K562 (cell line): Measurements from ENCODE around the gene TIGD1. TPM values are rescaled to one million over a fixed set of nuclear protein-coding genes. Genes with fewer than 3 reads are reported as not detected.

Experiments used
- polyA plus RNA-seq, 8 experiments: library from polyadenylated mRNA; depleted of rRNA in 4 of 8; stranded (reverse) in 5 of 8; unstranded in 3 of 8; fragments of >200 nt; fragmentation: Nextera tagmentation in 2 of 8; fragmentation: Illumina TruSeq in 1 of 8; extraction: Ambion mirVana in 2 of 8; extraction: Trizol in 1 of 8; gene quantifications; 2 replicates each; pipeline versions ENCODE4 v1.2.1 to v1.2.3, GENCODE V29; 2011 to 2014; ENCODE audit warnings: inconsistent platforms in 1 of 8, missing spikeins in 1 of 8
- total RNA-seq, 7 experiments: library from RNA; depleted of rRNA in 6 of 7; stranded (reverse); fragments of >200 nt in 6 of 7; fragmentation: Illumina TruSeq in 2 of 7; extraction: Trizol in 2 of 7; gene quantifications; 2 replicates each; pipeline versions ENCODE4 v1.2.1 to v1.2.3, GENCODE V29; 2011 to 2021; ENCODE audit warnings: low replicate concordance in 1 of 7
- TF ChIP-seq, protein P1 (sequence below): fragments of 450-650 bp; IDR thresholded peaks from 2 replicates; pipeline ENCODE4 v1.6.1; 2016; ENCODE audit warnings: mild to moderate bottlenecking, moderate library complexity

Gene TIGD1
- total and polyA plus RNA-seq, 9 of the 15 experiments (the other 6 are each of a cell fraction or from before 2014, with no cell fraction given), result 2.0 to 10.1 (median 6.6) TPM

DNA sequence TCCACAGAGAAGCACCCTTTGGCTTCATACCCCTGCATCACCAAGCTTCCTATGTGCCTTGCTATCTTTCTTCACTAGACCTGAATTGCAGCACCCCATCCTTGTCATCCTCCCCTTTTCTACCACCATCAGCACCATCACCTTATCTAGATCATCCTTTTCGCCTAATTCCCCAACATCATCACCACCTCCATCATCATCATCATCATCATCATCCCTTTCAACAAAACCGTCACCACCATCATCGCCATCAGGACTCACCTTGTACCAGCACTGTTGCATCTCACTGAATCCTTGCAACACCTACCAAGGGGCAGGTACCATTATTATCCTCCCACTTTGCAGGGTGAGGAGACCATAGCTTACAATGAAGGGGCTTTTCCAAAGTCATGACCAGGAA lies 51.9 kb downstream of the TIGD1 start (continued):
- TF ChIP-seq, protein P1, sequence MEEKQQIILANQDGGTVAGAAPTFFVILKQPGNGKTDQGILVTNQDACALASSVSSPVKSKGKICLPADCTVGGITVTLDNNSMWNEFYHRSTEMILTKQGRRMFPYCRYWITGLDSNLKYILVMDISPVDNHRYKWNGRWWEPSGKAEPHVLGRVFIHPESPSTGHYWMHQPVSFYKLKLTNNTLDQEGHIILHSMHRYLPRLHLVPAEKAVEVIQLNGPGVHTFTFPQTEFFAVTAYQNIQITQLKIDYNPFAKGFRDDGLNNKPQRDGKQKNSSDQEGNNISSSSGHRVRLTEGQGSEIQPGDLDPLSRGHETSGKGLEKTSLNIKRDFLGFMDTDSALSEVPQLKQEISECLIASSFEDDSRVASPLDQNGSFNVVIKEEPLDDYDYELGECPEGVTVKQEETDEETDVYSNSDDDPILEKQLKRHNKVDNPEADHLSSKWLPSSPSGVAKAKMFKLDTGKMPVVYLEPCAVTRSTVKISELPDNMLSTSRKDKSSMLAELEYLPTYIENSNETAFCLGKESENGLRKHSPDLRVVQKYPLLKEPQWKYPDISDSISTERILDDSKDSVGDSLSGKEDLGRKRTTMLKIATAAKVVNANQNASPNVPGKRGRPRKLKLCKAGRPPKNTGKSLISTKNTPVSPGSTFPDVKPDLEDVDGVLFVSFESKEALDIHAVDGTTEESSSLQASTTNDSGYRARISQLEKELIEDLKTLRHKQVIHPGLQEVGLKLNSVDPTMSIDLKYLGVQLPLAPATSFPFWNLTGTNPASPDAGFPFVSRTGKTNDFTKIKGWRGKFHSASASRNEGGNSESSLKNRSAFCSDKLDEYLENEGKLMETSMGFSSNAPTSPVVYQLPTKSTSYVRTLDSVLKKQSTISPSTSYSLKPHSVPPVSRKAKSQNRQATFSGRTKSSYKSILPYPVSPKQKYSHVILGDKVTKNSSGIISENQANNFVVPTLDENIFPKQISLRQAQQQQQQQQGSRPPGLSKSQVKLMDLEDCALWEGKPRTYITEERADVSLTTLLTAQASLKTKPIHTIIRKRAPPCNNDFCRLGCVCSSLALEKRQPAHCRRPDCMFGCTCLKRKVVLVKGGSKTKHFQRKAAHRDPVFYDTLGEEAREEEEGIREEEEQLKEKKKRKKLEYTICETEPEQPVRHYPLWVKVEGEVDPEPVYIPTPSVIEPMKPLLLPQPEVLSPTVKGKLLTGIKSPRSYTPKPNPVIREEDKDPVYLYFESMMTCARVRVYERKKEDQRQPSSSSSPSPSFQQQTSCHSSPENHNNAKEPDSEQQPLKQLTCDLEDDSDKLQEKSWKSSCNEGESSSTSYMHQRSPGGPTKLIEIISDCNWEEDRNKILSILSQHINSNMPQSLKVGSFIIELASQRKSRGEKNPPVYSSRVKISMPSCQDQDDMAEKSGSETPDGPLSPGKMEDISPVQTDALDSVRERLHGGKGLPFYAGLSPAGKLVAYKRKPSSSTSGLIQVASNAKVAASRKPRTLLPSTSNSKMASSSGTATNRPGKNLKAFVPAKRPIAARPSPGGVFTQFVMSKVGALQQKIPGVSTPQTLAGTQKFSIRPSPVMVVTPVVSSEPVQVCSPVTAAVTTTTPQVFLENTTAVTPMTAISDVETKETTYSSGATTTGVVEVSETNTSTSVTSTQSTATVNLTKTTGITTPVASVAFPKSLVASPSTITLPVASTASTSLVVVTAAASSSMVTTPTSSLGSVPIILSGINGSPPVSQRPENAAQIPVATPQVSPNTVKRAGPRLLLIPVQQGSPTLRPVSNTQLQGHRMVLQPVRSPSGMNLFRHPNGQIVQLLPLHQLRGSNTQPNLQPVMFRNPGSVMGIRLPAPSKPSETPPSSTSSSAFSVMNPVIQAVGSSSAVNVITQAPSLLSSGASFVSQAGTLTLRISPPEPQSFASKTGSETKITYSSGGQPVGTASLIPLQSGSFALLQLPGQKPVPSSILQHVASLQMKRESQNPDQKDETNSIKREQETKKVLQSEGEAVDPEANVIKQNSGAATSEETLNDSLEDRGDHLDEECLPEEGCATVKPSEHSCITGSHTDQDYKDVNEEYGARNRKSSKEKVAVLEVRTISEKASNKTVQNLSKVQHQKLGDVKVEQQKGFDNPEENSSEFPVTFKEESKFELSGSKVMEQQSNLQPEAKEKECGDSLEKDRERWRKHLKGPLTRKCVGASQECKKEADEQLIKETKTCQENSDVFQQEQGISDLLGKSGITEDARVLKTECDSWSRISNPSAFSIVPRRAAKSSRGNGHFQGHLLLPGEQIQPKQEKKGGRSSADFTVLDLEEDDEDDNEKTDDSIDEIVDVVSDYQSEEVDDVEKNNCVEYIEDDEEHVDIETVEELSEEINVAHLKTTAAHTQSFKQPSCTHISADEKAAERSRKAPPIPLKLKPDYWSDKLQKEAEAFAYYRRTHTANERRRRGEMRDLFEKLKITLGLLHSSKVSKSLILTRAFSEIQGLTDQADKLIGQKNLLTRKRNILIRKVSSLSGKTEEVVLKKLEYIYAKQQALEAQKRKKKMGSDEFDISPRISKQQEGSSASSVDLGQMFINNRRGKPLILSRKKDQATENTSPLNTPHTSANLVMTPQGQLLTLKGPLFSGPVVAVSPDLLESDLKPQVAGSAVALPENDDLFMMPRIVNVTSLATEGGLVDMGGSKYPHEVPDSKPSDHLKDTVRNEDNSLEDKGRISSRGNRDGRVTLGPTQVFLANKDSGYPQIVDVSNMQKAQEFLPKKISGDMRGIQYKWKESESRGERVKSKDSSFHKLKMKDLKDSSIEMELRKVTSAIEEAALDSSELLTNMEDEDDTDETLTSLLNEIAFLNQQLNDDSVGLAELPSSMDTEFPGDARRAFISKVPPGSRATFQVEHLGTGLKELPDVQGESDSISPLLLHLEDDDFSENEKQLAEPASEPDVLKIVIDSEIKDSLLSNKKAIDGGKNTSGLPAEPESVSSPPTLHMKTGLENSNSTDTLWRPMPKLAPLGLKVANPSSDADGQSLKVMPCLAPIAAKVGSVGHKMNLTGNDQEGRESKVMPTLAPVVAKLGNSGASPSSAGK, result no peak
- TF ChIP-seq, all 486 proteins: peak for 0

Other genes with a start within 250 kb of the TIGD1 start
Only the 7 nearest of the 11 such genes appear.
- not detected in 2 replicates for gene ALPI, start 94.4 kb downstream of the TIGD1 start, total RNA-seq (2014; rRNA removed)
- gene ALPI, start 94.4 kb downstream of the TIGD1 start, total RNA-seq (2014; rRNA removed; fragmentation: Illumina TruSeq; extraction: Trizol), result not detected in 2 replicates
- not detected in 2 replicates for gene ALPI, start 94.4 kb downstream of the TIGD1 start, total RNA-seq (2015; rRNA removed; fragmentation: Illumina TruSeq; extraction: Trizol)
- not detected in 2 replicates for gene ALPI, start 94.4 kb downstream of the TIGD1 start, total RNA-seq (2021)
- gene ALPI, start 94.4 kb downstream of the TIGD1 start, polyA plus RNA-seq (2011; rRNA removed), result not detected in 2 replicates
- not detected in 2 replicates for gene ALPI, start 94.4 kb downstream of the TIGD1 start, polyA plus RNA-seq (2014; fragmentation: Illumina TruSeq; extraction: Trizol)
- not detected for gene ALPI, start 94.4 kb downstream of the TIGD1 start, polyA plus RNA-seq (2014; fragmentation: Nextera tagmentation; extraction: Ambion mirVana)
- gene ALPI, start 94.4 kb downstream of the TIGD1 start, polyA plus RNA-seq (2014; rRNA removed), result not detected in 2 replicates
- not detected in 2 replicates for gene ECEL1, start 62.7 kb downstream of the TIGD1 start, total RNA-seq (2014; rRNA removed)
- gene ECEL1, start 62.7 kb downstream of the TIGD1 start, total RNA-seq (2014; rRNA removed; fragmentation: Illumina TruSeq; extraction: Trizol), result not detected in 2 replicates
- not detected in 2 replicates for gene ECEL1, start 62.7 kb downstream of the TIGD1 start, total RNA-seq (2015; rRNA removed; fragmentation: Illumina TruSeq; extraction: Trizol)
- 0.09 TPM in 1 of 2 replicates, not detected in the other for gene ECEL1, start 62.7 kb downstream of the TIGD1 start, total RNA-seq (2021)
- not detected in 2 replicates for gene ECEL1, start 62.7 kb downstream of the TIGD1 start, polyA plus RNA-seq (2011; rRNA removed)
- gene ECEL1, start 62.7 kb downstream of the TIGD1 start, polyA plus RNA-seq (2014; fragmentation: Illumina TruSeq; extraction: Trizol), result not detected in 2 replicates
- gene ECEL1, start 62.7 kb downstream of the TIGD1 start, polyA plus RNA-seq (2014; fragmentation: Nextera tagmentation; extraction: Ambion mirVana), result not detected
- not detected in 2 replicates for gene ECEL1, start 62.7 kb downstream of the TIGD1 start, polyA plus RNA-seq (2014; rRNA removed)
- gene PRSS56, start 30.2 kb downstream of the TIGD1 start, total RNA-seq (2014; rRNA removed), result not detected in 2 replicates
- not detected in 2 replicates for gene PRSS56, start 30.2 kb downstream of the TIGD1 start, total RNA-seq (2014; rRNA removed; fragmentation: Illumina TruSeq; extraction: Trizol)
- gene PRSS56, start 30.2 kb downstream of the TIGD1 start, total RNA-seq (2015; rRNA removed; fragmentation: Illumina TruSeq; extraction: Trizol), result not detected in 2 replicates
- gene PRSS56, start 30.2 kb downstream of the TIGD1 start, total RNA-seq (2021), result not detected in 2 replicates
- gene PRSS56, start 30.2 kb downstream of the TIGD1 start, polyA plus RNA-seq (2011; rRNA removed), result not detected in 2 replicates
- gene PRSS56, start 30.2 kb downstream of the TIGD1 start, polyA plus RNA-seq (2014; fragmentation: Illumina TruSeq; extraction: Trizol), result not detected in 2 replicates
- not detected for gene PRSS56, start 30.2 kb downstream of the TIGD1 start, polyA plus RNA-seq (2014; fragmentation: Nextera tagmentation; extraction: Ambion mirVana)
- not detected in 2 replicates for gene PRSS56, start 30.2 kb downstream of the TIGD1 start, polyA plus RNA-seq (2014; rRNA removed)
- gene CHRND, start 24.4 kb downstream of the TIGD1 start, total RNA-seq (2014; rRNA removed), result not detected in 2 replicates
- gene CHRND, start 24.4 kb downstream of the TIGD1 start, total RNA-seq (2014; rRNA removed; fragmentation: Illumina TruSeq; extraction: Trizol), result not detected in 2 replicates
- not detected in 2 replicates for gene CHRND, start 24.4 kb downstream of the TIGD1 start, total RNA-seq (2015; rRNA removed; fragmentation: Illumina TruSeq; extraction: Trizol)
- not detected in 2 replicates for gene CHRND, start 24.4 kb downstream of the TIGD1 start, total RNA-seq (2021)
- not detected in 2 replicates for gene CHRND, start 24.4 kb downstream of the TIGD1 start, polyA plus RNA-seq (2011; rRNA removed)
- not detected in 2 replicates for gene CHRND, start 24.4 kb downstream of the TIGD1 start, polyA plus RNA-seq (2014; fragmentation: Illumina TruSeq; extraction: Trizol)
- gene CHRND, start 24.4 kb downstream of the TIGD1 start, polyA plus RNA-seq (2014; fragmentation: Nextera tagmentation; extraction: Ambion mirVana), result not detected
- gene CHRND, start 24.4 kb downstream of the TIGD1 start, polyA plus RNA-seq (2014; rRNA removed), result not detected in 2 replicates
- gene CHRNG, start 10.9 kb downstream of the TIGD1 start, total RNA-seq (2014; rRNA removed), result not detected in 2 replicates
- not detected in 2 replicates for gene CHRNG, start 10.9 kb downstream of the TIGD1 start, total RNA-seq (2014; rRNA removed; fragmentation: Illumina TruSeq; extraction: Trizol)
- not detected in 2 replicates for gene CHRNG, start 10.9 kb downstream of the TIGD1 start, total RNA-seq (2015; rRNA removed; fragmentation: Illumina TruSeq; extraction: Trizol)
- not detected in 2 replicates for gene CHRNG, start 10.9 kb downstream of the TIGD1 start, total RNA-seq (2021)
- not detected in 2 replicates for gene CHRNG, start 10.9 kb downstream of the TIGD1 start, polyA plus RNA-seq (2011; rRNA removed)
- not detected in 2 replicates for gene CHRNG, start 10.9 kb downstream of the TIGD1 start, polyA plus RNA-seq (2014; fragmentation: Illumina TruSeq; extraction: Trizol)
- gene CHRNG, start 10.9 kb downstream of the TIGD1 start, polyA plus RNA-seq (2014; fragmentation: Nextera tagmentation; extraction: Ambion mirVana), result not detected
- gene CHRNG, start 10.9 kb downstream of the TIGD1 start, polyA plus RNA-seq (2014; rRNA removed), result not detected in 2 replicates
- 63.5 and 82.7 TPM in 2 replicates for gene EIF4E2, start 132 bp upstream of the TIGD1 start, total RNA-seq (2014; rRNA removed)
- gene EIF4E2, start 132 bp upstream of the TIGD1 start, total RNA-seq (2014; rRNA removed; fragmentation: Illumina TruSeq; extraction: Trizol), result 81.0 and 96.4 TPM in 2 replicates
- gene EIF4E2, start 132 bp upstream of the TIGD1 start, total RNA-seq (2015; rRNA removed; fragmentation: Illumina TruSeq; extraction: Trizol), result 89.7 and 104 TPM in 2 replicates
- 51.3 and 53.9 TPM in 2 replicates for gene EIF4E2, start 132 bp upstream of the TIGD1 start, total RNA-seq (2021)
- gene EIF4E2, start 132 bp upstream of the TIGD1 start, polyA plus RNA-seq (2011; rRNA removed), result 17.8 and 33.9 TPM in 2 replicates
- gene EIF4E2, start 132 bp upstream of the TIGD1 start, polyA plus RNA-seq (2014; fragmentation: Illumina TruSeq; extraction: Trizol), result 85.4 and 89.1 TPM in 2 replicates
- gene EIF4E2, start 132 bp upstream of the TIGD1 start, polyA plus RNA-seq (2014; fragmentation: Nextera tagmentation; extraction: Ambion mirVana), result 100 to 1,000 TPM in 1 of 2 experiments, 10 to 100 TPM in 1; 77.5 to 169 TPM
- gene EIF4E2, start 132 bp upstream of the TIGD1 start, polyA plus RNA-seq (2014; rRNA removed), result 49.3 and 54.4 TPM in 2 replicates
- 1.7 and 2.4 TPM in 2 replicates for gene EFHD1, start 83.0 kb upstream of the TIGD1 start, total RNA-seq (2014; rRNA removed)
- 1.7 and 2.0 TPM in 2 replicates for gene EFHD1, start 83.0 kb upstream of the TIGD1 start, total RNA-seq (2014; rRNA removed; fragmentation: Illumina TruSeq; extraction: Trizol)
- gene EFHD1, start 83.0 kb upstream of the TIGD1 start, total RNA-seq (2015; rRNA removed; fragmentation: Illumina TruSeq; extraction: Trizol), result 1.5 and 1.6 TPM in 2 replicates
- gene EFHD1, start 83.0 kb upstream of the TIGD1 start, total RNA-seq (2021), result 5.1 and 5.2 TPM in 2 replicates
- 1.2 TPM in 2 replicates for gene EFHD1, start 83.0 kb upstream of the TIGD1 start, polyA plus RNA-seq (2011; rRNA removed)
- 5.9 and 9.1 TPM in 2 replicates for gene EFHD1, start 83.0 kb upstream of the TIGD1 start, polyA plus RNA-seq (2014; fragmentation: Illumina TruSeq; extraction: Trizol)
- 1 to 10 TPM in 1 of 2 experiments, under 1 TPM in 1; 0.66 to 1.2 TPM for gene EFHD1, start 83.0 kb upstream of the TIGD1 start, polyA plus RNA-seq (2014; fragmentation: Nextera tagmentation; extraction: Ambion mirVana)
- 2.8 and 3.1 TPM in 2 replicates for gene EFHD1, start 83.0 kb upstream of the TIGD1 start, polyA plus RNA-seq (2014; rRNA removed)